Mucosa of rectum (tissue), 2 donors: Measurements from ENCODE around the gene EFNB1.

ENCODE experiments used
- H3K27ac ChIP-seq, 2 donors: one replicate each; pipeline ENCODE4 v1.7.0; 2013; ENCODE audit warnings: inconsistent platforms in 2 of 2, low read depth in 2 of 2, low read length in 2 of 2
- H3K27me3 ChIP-seq, 2 donors: one replicate each; pipeline ENCODE4 v1.7.0; 2013; ENCODE audit warnings: low read length in 2 of 2; ENCODE audit not compliant: control insufficient read depth in 2 of 2, insufficient read depth in 2 of 2
- H3K36me3 ChIP-seq, 2 donors: one replicate each; pipeline ENCODE4 v1.7.0; 2013; ENCODE audit warnings: low read length in 2 of 2; ENCODE audit not compliant: control insufficient read depth in 2 of 2, insufficient read depth in 2 of 2
- H3K4me1 ChIP-seq, 2 donors: one replicate each; pipeline ENCODE4 v1.7.0; 2013; ENCODE audit warnings: low read length in 2 of 2, mild to moderate bottlenecking in 1 of 2; ENCODE audit not compliant: control insufficient read depth in 2 of 2, insufficient read depth in 2 of 2
- H3K4me3 ChIP-seq, 2 donors: one replicate each; pipeline ENCODE4 v1.7.0; 2013; ENCODE audit warnings: low read length in 2 of 2
- H3K9ac ChIP-seq, 2 donors: one replicate each; pipeline ENCODE4 v1.7.0; 2013; ENCODE audit warnings: low read length in 2 of 2, low read depth in 1 of 2, mild to moderate bottlenecking in 1 of 2
- H3K9me3 ChIP-seq, 2 donors: one replicate each; pipeline ENCODE4 v1.7.0; 2013; ENCODE audit warnings: low read length in 2 of 2; ENCODE audit not compliant: control insufficient read depth in 2 of 2
- donor health status: healthy.
- donor health status: Normal muscosa, but diverticular disease.

Gene EFNB1

DNA sequence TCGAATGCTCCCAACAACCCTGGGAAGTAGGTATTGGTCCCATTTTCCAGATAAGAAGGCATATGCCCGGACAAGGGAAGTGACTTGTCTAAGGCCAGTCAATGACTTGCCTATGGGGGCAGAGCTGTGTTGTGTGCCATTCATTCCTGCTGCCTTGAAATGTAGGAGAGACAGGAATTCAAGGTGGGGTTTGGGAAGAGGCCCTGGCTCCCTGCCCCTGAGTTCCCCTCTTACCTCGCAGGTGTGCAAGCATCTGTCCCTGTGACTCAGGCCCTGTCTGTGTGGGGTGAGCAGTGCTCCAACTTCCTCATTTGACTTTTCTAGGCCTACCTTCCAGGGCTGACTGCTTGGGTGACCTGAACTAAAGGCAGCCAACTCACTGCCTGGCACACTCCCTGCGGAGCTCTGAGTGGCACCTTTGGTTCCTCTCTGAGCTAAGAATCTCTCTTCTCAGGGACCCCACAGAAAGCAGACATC is 5.1 kb downstream of the EFNB1 start:
- Histone ChIP-seq H3K36me3 (peaks cover 2 to 3% of the 10 kb centered on the region in 2 donors), H3K27me3 (peaks cover 0 to 2% of the 10 kb centered on the region in 2 donors), H3K9me3 (no peaks in the 10 kb centered on the region), H3K4me1 (peaks cover 16 to 33% of the 10 kb centered on the region in 2 donors), H3K9ac (peak overlapping the region in 1 of 2 donors; percentile 66), H3K4me3 (no peak overlapping the region), H3K27ac (peak overlapping the region; percentile 85 to 87)

DNA sequence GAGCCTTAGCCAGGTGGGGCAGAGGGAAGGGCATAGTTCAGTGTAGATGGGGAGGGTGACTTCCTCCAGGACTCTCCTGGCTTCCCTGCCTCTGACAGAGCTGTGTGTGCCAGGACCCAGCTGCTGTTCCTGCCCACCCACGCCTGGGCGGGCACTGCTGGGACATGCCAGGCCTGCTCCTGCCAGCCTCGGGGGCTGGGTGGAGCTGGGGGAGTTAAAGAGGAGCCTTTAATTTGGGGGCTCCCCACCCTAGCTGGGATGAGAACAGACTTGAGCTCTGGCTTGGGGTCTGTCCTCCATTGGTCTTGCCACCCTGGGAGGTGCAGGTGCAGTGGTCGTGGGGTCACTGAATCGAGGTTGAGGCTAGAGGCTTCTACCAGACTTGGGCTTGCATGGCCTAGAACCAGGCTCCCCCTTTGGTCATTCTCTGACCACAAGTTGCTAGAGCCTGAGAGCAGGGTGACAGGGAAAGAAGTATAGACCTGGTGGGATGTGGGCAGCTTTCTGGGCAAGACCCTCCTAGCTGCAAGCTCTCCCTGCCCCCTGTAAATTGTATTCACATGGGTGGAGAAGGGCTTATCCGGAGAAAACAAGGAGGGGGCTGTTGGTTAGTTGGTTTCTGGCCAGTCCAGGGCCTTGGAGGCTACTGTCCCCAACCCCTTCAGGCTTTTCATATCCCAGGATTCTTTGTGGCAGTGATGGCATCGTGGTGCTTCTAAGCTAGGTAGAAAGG is 5.7 kb downstream of the EFNB1 start:
- Histone ChIP-seq H3K9ac (peak overlapping the region in 1 of 2 donors; percentile 66), H3K4me1 (peaks cover 16 to 35% of the 10 kb centered on the region in 2 donors), H3K27ac (peak overlapping the region; percentile 85 to 87), H3K27me3 (peaks cover 0 to 2% of the 10 kb centered on the region in 2 donors), H3K36me3 (peaks cover 2 to 7% of the 10 kb centered on the region in 2 donors), H3K9me3 (no peaks in the 10 kb centered on the region), H3K4me3 (no peak overlapping the region)

DNA sequence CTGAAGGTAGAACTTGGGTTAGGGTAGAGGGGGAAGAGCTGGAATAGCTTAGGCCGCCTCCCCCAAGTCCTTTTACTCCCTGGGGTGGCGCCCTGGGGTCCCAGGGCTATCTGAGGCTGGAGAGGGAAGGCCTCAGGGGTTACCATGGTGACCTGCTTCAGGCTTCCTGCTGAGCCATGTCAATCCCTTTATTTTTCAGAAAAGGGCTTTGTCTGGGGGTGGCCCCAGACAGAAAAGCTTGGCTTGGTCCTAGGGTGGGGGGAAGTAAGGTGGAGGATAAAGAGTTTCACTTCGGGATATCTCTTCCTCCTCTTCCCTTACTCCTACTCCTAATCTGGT is 6.3 kb downstream of the EFNB1 start:
- no peak overlapping the region for H3K4me3 ChIP-seq
- no peaks in the 10 kb centered on the region for H3K9me3 ChIP-seq
- H3K36me3 ChIP-seq, result peaks cover 7 to 12% of the 10 kb centered on the region in 2 donors
- no peak overlapping the region for H3K27ac ChIP-seq
- peaks cover 18 to 40% of the 10 kb centered on the region in 2 donors for H3K4me1 ChIP-seq
- H3K9ac ChIP-seq, result no peak overlapping the region
- peaks cover 0 to 2% of the 10 kb centered on the region in 2 donors for H3K27me3 ChIP-seq

DNA sequence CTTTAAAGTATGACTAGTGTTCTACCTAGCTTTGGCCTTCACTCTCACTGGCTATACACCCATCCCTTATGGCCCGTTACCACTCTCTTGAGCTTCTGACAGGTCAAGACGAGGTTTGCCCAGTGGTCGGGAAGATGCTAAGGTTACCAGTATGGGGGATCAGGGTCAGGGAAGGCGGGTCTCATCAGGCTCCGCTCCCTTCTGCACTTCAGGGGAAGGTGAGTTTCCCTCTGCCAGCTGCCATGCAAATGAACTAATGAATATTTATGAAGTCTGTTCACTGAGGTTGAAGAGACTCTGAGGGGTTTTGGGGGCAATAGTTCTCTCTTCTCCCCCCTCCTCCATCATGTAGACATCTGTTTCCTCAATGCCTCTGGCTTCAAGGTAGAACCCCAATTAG is 6.6 kb downstream of the EFNB1 start:
- peaks cover 9 to 14% of the 10 kb centered on the region in 2 donors for H3K36me3 ChIP-seq
- H3K4me3 ChIP-seq, result no peak overlapping the region
- peaks cover 22 to 41% of the 10 kb centered on the region in 2 donors for H3K4me1 ChIP-seq
- no peak overlapping the region for H3K9ac ChIP-seq
- H3K27ac ChIP-seq, result no peak overlapping the region
- H3K27me3 ChIP-seq, result peaks cover 0 to 2% of the 10 kb centered on the region in 2 donors
- no peaks in the 10 kb centered on the region for H3K9me3 ChIP-seq

DNA sequence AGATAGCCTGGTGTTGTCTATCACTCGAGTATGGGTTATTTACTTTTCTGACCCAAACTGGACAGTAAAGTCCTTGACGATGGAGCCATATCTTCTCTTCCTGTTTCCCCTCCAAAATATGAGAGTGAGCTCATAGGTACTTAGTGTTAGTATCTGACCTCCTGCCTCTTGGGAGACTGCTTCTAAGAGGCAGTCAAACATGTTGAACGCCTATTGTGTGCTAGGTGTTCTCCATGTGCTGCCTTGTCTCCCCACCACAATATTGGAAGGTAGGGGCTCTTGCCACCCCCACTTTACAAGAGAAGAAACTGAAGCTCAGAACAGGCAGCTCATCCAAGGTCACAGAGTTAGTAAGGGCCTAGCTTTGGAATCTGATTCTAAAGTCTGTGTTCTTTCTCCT is 8.3 kb downstream of the EFNB1 start:
- no peak overlapping the region for H3K27ac ChIP-seq
- H3K36me3 ChIP-seq, result peaks cover 9 to 14% of the 10 kb centered on the region in 2 donors
- H3K9me3 ChIP-seq, result no peaks in the 10 kb centered on the region
- H3K4me3 ChIP-seq, result no peak overlapping the region
- no peaks in the 10 kb centered on the region for H3K27me3 ChIP-seq
- peaks cover 31 to 52% of the 10 kb centered on the region in 2 donors for H3K4me1 ChIP-seq
- no peak overlapping the region for H3K9ac ChIP-seq

DNA sequence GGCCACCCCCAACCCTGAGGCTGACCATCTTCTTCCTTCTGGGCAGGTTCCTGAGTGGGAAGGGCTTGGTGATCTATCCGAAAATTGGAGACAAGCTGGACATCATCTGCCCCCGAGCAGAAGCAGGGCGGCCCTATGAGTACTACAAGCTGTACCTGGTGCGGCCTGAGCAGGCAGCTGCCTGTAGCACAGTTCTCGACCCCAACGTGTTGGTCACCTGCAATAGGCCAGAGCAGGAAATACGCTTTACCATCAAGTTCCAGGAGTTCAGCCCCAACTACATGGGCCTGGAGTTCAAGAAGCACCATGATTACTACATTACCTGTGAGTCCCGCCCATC is 9.7 kb downstream of the EFNB1 start:
- H3K9me3 ChIP-seq, result no peaks in the 10 kb centered on the region
- no peak overlapping the region for H3K4me3 ChIP-seq
- no peak overlapping the region for H3K9ac ChIP-seq
- H3K36me3 ChIP-seq, result peaks cover 9 to 14% of the 10 kb centered on the region in 2 donors
- peaks cover 41 to 60% of the 10 kb centered on the region in 2 donors for H3K4me1 ChIP-seq
- H3K27ac ChIP-seq, result no peak overlapping the region
- no peaks in the 10 kb centered on the region for H3K27me3 ChIP-seq

DNA sequence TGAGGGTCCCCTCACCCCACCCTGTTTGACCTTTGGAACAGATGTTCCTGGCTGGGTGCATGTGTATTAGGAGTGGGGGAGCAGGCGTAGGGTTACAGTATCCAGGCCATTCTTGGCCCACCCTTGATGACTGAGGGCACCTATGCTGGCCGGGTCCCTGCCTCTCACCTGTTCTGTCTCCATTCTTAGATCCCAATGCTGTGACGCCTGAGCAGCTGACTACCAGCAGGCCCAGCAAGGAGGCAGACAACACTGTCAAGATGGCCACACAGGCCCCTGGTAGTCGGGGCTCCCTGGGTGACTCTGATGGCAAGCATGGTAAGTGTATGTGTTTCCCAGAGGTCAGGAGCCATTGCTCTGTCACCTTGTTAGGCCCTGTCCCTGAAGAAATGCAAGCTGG is 10.9 kb downstream of the EFNB1 start:
- H3K36me3 ChIP-seq, result peaks cover 9 to 14% of the 10 kb centered on the region in 2 donors
- H3K9ac ChIP-seq, result no peak overlapping the region
- H3K4me3 ChIP-seq, result no peak overlapping the region
- peak overlapping the region in 1 of 2 donors; percentile 11 for H3K27ac ChIP-seq
- no peaks in the 10 kb centered on the region for H3K27me3 ChIP-seq
- no peaks in the 10 kb centered on the region for H3K9me3 ChIP-seq
- H3K4me1 ChIP-seq, result peaks cover 35 to 55% of the 10 kb centered on the region in 2 donors

DNA sequence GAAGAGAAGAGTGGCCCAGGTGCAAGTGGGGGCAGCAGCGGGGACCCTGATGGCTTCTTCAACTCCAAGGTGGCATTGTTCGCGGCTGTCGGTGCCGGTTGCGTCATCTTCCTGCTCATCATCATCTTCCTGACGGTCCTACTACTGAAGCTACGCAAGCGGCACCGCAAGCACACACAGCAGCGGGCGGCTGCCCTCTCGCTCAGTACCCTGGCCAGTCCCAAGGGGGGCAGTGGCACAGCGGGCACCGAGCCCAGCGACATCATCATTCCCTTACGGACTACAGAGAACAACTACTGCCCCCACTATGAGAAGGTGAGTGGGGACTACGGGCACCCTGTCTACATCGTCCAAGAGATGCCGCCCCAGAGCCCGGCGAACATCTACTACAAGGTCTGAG is 11.4 kb downstream of the EFNB1 start:
- Histone ChIP-seq H3K9ac (no peak overlapping the region), H3K9me3 (no peaks in the 10 kb centered on the region), H3K27me3 (no peaks in the 10 kb centered on the region), H3K36me3 (peaks cover 9 to 14% of the 10 kb centered on the region in 2 donors), H3K27ac (peak overlapping the region in 1 of 2 donors; percentile 11), H3K4me1 (peaks cover 35 to 52% of the 10 kb centered on the region in 2 donors), H3K4me3 (no peak overlapping the region)

DNA sequence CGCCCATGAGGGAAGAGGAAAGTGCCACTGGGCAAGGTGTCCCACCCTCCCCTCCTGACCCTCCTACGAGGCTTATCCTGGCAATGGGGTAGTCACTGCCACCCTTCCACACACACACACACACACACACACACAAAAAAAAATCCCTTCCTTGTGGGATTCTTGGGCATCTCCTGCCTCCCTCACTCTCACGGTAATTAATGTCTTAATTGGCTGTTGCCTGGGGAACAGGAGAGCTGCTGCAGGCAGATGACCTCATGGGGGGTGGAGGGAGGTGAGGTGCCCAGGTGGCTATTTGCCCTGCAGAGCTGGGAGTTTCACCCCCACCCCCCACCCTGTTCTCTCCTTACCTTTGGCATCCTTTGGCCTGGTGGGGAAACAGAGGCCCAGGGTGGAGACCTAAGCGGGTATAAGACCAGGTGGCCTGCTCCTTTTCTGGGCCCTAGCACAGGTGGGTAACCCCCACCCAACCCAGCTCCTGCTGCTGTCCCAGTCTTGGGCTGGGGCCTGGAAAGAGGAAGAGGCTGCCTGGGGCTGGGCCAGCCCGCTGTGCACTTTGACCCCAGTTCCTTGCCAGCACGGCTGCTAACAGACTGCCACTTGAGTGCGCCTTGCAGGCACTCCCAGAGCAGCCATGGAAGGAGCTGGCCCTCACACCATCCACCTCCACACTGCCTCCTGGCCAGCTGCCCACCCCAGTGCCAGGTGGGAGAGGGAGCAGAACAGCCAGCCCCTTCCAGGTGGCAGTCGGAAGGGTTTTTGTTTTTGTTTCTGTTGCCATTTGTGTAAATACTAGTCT is 12.6 kb downstream of the EFNB1 start:
- no peaks in the 10 kb centered on the region for H3K9me3 ChIP-seq
- H3K9ac ChIP-seq, result peak overlapping the region in 1 of 2 donors; percentile 42
- no peak overlapping the region for H3K4me3 ChIP-seq
- peak overlapping the region; percentile 85 to 92 for H3K27ac ChIP-seq
- H3K4me1 ChIP-seq, result peaks cover 37 to 50% of the 10 kb centered on the region in 2 donors
- no peaks in the 10 kb centered on the region for H3K27me3 ChIP-seq
- peaks cover 11 to 14% of the 10 kb centered on the region in 2 donors for H3K36me3 ChIP-seq

DNA sequence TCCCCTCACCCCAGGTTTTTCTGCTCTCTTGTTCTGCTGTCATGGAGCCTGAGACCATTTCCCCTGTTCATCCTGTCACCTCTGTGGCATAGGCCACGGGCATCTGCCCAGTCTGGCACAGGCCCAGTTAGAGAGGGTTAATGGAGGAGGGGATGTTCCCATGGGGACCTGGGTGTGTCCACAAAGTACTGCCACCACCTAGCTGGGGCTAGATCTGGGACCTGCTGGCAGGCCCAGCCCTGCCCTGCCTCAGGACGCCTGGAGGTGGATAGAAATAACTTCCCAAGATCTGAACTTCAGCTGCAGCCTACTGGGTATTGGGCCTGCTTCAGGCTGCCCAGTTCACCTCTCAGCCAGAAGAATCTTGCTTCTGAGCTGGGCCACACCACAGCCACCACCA is 13.5 kb downstream of the EFNB1 start:
- peaks cover 12 to 14% of the 10 kb centered on the region in 2 donors for H3K36me3 ChIP-seq
- H3K27ac ChIP-seq, result peak overlapping the region; percentile 85 to 92
- peak overlapping the region; percentile 44 to 56 for H3K9ac ChIP-seq
- no peaks in the 10 kb centered on the region for H3K9me3 ChIP-seq
- peaks cover 38 to 47% of the 10 kb centered on the region in 2 donors for H3K4me1 ChIP-seq
- H3K27me3 ChIP-seq, result no peaks in the 10 kb centered on the region
- no peak overlapping the region for H3K4me3 ChIP-seq
